Suppressor macrophage treated with lipopolysaccharide for 1 hour (primary cell): Measurements from ENCODE around the gene AKR1C1.
"Not testable (repeated sequence)": the region's sequence is repeated elsewhere in the genome, so short reads cannot be mapped to it uniquely, and the experiment has no call there.

Experiments used
- DNase-seq, 3 donors: peaks; one replicate each; pipeline ENCODE4 v3.0.0-alpha.2; 2020 to 2022

The AKR1C1 gene

GRCh38 chr10:4962876-4963814 lies at the start of gene AKR1C1:
Gene AKR1C1 (plus strand): TSS chr10:4963415. CDS start chr10:4963445, 30 bp downstream.
- peak in 2 of 3 donors; percentile 60 to 61 for DNase-seq

- DNase-seq: no peak
Measured at GRCh38 chr10:4914213-4914850, 48.9 kb upstream of the AKR1C1 start.

GRCh38 chr10:4916086-4916716 lies 47.0 kb upstream of the AKR1C1 start:
- DNase-seq: no peak

- no peak for DNase-seq
Measured at GRCh38 chr10:4918236-4918635, 45.0 kb upstream of the AKR1C1 start.

GRCh38 chr10:4924482-4924881 lies 38.7 kb upstream of the AKR1C1 start:
- DNase-seq: not testable (repeated sequence)

GRCh38 chr10:4926400-4926799 lies 36.8 kb upstream of the AKR1C1 start:
- no peak for DNase-seq

GRCh38 chr10:4931587-4931986 lies 31.6 kb upstream of the AKR1C1 start:
- DNase-seq: peak in 1 of 3 donors; percentile 13

- no peak for DNase-seq
Measured at GRCh38 chr10:4934391-4934987, 28.7 kb upstream of the AKR1C1 start.

- DNase-seq: no peak
Measured at GRCh38 chr10:4937346-4937745, 25.9 kb upstream of the AKR1C1 start.

- peak in 2 of 3 donors; percentile 26 to 58 for DNase-seq
Measured at GRCh38 chr10:4939224-4940072, 23.8 kb upstream of the AKR1C1 start.

- not testable (repeated sequence) for DNase-seq
Measured at GRCh38 chr10:4940073-4940428, 23.2 kb upstream of the AKR1C1 start.

- DNase-seq: not testable (repeated sequence)
Measured at GRCh38 chr10:4940909-4941308, 22.3 kb upstream of the AKR1C1 start.

GRCh38 chr10:4941540-4942330 lies 21.5 kb upstream of the AKR1C1 start:
- no peak for DNase-seq

GRCh38 chr10:4942931-4943330 lies 20.3 kb upstream of the AKR1C1 start:
- peak in 1 of 3 donors; percentile 14 for DNase-seq

GRCh38 chr10:4943416-4943815 lies 19.8 kb upstream of the AKR1C1 start:
- not testable (repeated sequence) for DNase-seq

- DNase-seq: no peak
Measured at GRCh38 chr10:4943821-4944220, 19.4 kb upstream of the AKR1C1 start.

GRCh38 chr10:4944841-4945240 lies 18.4 kb upstream of the AKR1C1 start:
- DNase-seq: no peak

GRCh38 chr10:4945766-4946717 lies 17.2 kb upstream of the AKR1C1 start:
- no peak for DNase-seq

- no peak for DNase-seq
Measured at GRCh38 chr10:4947039-4947634, 16.1 kb upstream of the AKR1C1 start.
